M059J (cell line): ENCODE results near the gene PRKCI. TPM values are rescaled to one million over a fixed set of nuclear protein-coding genes. Genes with fewer than 3 reads are reported as not detected.
"Not testable (repeated sequence)": the region's sequence is repeated elsewhere in the genome, so short reads cannot be mapped to it uniquely, and the experiment has no call there.

ENCODE experiments used
- DNase-seq: peaks from one replicate; pipeline ENCODE4 v3.0.0-alpha.2; 2012; ENCODE audit warnings: low read depth
- total RNA-seq: library from RNA; depleted of rRNA; stranded (reverse); fragments of >200 nt; shearing (Covaris generic); gene quantifications from 2 replicates; pipeline ENCODE4 v1.2.3, GENCODE V29; 2014

Gene PRKCI
- total RNA-seq, 1 experiment from 2014 or later, result 63.1 TPM

GRCh38 chr3:170222647-170223541, 670 bp downstream of the PRKCI start:
- peak; percentile 50 for DNase-seq

- DNase-seq, result no peak
These were observed 2.9 kb downstream of the PRKCI start for GRCh38 chr3:170225166-170225565.

GRCh38 chr3:170226426-170226960, 4.3 kb downstream of the PRKCI start:
- DNase-seq, result no peak

DNA sequence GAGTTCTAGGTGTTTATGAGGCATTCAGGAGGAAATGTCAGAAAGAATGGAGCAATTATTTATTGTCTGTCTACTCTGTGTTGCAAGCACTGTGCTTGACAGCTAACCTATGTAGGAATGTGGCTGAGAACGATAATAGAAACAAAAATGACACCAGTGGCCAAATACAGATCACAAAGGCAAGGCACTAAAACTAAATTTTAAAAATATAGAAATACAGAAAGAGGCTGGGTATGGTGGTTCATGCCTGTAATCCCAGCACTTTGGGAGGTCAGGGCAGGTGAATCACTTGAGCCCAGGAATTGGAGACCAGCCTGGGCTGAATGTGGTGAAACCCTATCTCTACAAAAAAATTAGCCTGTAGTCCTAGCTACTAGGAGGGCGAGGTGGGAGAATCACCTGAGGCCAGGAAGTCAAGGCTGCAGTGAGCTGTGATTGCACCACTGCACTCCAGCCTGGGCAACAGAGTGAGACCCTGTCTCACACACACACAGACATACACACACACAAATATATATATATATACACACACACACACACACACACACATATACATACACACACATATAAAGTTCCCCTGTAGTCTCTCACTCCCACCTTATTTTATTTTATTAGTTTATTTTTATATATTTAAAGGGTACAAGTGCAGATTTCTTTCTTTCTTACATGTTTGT, 6.0 kb downstream of the PRKCI start:
- DNase-seq, result peak; percentile 77

DNA sequence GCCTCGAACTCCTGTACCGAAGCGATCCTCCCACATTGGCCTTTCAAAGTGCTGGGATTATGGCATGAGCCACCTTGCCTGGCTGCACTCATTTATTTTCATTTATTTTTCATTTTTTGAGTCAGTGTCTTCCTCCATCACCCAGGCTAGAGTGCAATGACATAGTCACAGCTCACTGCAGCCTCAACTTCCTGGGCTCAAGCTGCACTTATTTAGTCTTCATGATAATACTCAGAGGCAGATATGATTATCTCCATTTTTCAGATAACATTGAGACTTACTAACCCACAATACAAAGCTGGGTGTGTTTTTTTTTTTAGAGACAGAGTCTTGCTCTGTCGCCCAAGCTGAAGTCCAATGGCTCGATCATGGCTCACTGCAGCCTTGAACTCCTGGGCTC, 10.0 kb downstream of the PRKCI start:
- no peak for DNase-seq

DNA sequence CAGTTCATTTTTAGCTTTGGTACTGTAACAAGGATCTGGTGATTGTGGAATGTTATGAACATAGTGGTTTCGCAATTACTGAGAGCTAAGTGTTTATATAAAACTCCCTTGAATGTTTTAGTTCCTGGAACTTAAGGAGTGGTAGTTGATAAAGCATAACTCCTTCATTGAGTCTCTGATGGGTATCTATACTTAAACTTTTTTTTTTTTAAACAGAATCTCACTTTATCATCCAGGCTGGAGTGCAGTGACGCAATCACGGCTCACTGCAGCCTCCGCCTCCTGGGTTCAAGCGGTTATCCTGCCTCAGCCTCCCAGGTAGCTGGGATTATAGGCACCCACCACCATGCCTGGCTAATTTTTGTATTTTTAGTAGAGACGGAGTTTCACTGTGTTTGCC, 11.3 kb downstream of the PRKCI start:
- peak; percentile 80 for DNase-seq

- no peak for DNase-seq
These were observed 17.9 kb downstream of the PRKCI start for GRCh38 chr3:170240142-170240541.

- no peak for DNase-seq
These were observed 18.4 kb downstream of the PRKCI start for GRCh38 chr3:170240671-170241070.

GRCh38 chr3:170244576-170244975, 22.4 kb downstream of the PRKCI start:
- no peak for DNase-seq

DNA sequence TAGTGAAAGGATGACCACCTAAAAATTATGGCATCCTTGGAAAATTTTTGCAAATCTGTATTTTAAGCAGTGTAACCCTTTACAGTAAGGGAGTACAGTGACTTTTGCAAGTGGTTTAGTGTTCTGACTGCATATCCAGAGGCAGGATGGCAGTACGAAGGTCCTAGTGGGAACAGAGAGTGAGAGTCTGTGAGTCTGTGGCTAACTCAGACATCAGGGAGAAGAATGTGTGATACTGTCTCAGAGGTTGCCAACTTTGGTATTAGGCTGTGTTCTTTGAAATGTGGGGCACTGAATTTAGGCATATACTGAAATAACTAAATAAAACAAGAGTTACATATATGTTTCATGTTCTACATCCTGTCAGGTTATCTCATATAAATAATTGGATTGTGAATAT, 25.7 kb downstream of the PRKCI start:
- no peak for DNase-seq

- DNase-seq, result no peak
These were observed 34.4 kb downstream of the PRKCI start for GRCh38 chr3:170256597-170256996.

- no peak for DNase-seq
These were observed 34.9 kb downstream of the PRKCI start for GRCh38 chr3:170257145-170257544.

DNA sequence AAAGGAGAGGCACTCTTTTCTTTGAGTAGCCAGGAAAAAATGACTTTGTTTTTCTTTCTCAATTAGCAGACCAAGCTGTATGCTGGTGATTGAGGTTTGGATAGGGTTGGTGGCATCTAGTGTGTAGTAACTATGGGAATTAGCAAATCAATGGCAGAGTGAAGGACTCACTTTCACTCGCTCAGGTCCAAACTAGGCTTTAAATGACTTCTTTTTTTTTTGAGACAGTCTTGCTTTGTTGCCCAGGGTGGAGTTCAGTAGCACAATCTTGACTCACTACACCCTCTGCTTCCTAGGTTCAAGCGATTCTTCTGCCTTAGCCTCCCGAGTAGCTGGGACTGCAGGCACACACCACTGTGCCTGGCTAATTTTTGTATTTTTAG, 35.9 kb downstream of the PRKCI start:
- DNase-seq, result peak; percentile 32

DNA sequence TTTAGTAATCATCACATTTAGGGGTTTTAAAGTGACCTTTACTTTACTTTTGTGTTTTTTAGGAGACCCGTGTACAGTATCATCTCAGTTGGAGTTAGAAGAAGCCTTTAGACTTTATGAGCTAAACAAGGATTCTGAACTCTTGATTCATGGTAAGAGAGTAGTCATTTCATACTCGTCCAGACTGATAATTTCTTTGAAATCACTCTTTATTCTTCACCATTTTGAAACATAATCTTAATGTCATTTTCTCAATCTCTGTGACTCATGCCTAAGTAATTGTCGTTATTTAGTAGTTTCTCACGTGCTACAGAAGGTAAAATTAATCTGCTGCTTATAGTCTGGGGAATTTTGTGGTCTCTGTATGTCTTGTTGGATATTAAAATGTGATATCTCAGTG, 37.7 kb downstream of the PRKCI start:
- DNase-seq, result peak; percentile 25

DNA sequence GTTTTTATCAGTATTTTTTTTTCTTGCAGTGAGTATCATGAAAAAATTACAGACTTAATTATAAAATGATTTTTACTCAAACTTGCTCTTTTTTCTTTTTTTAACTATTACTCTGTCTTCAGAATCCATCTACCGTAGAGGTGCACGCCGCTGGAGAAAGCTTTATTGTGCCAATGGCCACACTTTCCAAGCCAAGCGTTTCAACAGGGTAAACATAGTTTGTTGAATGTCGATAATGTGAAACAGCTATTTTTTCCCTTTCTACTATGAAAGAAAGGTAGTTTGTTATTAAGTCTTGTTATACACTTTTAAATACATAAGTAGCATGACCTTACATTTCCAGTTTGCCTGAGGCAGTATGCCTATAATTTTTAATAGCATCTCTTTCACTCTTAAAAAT, 45.6 kb downstream of the PRKCI start:
- no peak for DNase-seq

GRCh38 chr3:170269673-170270254, 47.5 kb downstream of the PRKCI start:
- not testable (repeated sequence) for DNase-seq

DNA sequence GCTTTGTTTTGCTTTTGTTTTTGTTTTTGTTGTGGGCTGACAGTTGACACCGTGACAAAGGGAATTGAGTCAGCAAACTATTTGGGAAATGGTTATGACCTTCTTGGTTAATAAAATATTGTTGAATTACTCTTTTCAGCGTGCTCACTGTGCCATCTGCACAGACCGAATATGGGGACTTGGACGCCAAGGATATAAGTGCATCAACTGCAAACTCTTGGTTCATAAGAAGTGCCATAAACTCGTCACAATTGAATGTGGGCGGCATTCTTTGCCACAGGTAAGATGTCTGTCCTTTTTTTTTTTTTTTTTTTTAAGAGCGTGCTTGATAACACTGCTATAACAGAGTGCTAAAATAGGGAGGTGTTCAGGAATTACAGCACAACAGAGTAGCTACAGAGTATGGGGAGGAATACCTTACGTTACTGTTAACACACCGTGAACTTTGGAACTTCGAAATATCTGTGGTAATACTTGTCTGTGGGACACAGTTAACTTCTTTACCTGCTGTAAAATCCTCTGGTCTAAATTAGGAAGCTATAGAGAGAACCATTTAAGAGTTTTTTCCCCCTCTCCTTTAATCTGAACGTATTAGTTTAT, 48.2 kb downstream of the PRKCI start:
- DNase-seq, result no peak

GRCh38 chr3:170274641-170275040, 52.4 kb downstream of the PRKCI start:
- no peak for DNase-seq

- no peak for DNase-seq
These were observed 53.6 kb downstream of the PRKCI start for GRCh38 chr3:170275832-170276231.

GRCh38 chr3:170277311-170277710, 55.1 kb downstream of the PRKCI start:
- peak; percentile 9 for DNase-seq

GRCh38 chr3:170277833-170278580, 55.8 kb downstream of the PRKCI start:
- peak; percentile 15 for DNase-seq
